Measurements from ENCODE around the gene ADAMTS14.
"Not testable (repeated sequence)": the region's sequence is repeated elsewhere in the genome, so short reads cannot be mapped to it uniquely, and the experiment has no call there.

Gene ADAMTS14

GRCh38 chr10:70660722-70661121 is 11.6 kb upstream of the ADAMTS14 start:
- CTCF ChIA-PET, result no interaction called here
- POLR2A ChIA-PET, result no interaction called here

GRCh38 chr10:70661623-70662361 is 10.5 kb upstream of the ADAMTS14 start:
- no peak for TF ChIP-seq CTCF (IDR thresholded peaks at IDR 0.05; ENCODE audit: control extremely low read depth, extremely low read depth, low read depth, missing control alignments)
- no peak for DNase-seq (ENCODE audit: extremely low spot score)
- ChIA-PET POLR2A (no interaction called here), CTCF (interaction anchor here (0.9 kb wide), 1 partner anchor 102 kb away, joined by 3 read pairs; no protein-coding TSS in a partner anchor)

More at GRCh38 chr10:70660722-70661121, 11.6 kb upstream of the ADAMTS14 start:
- no peak for TF ChIP-seq CTCF (IDR thresholded peaks at IDR 0.05; ENCODE audit: control extremely low read depth, extremely low read depth, low read depth, missing control alignments)
- no peak for DNase-seq (ENCODE audit: extremely low spot score)

- DNase-seq (ENCODE audit: extremely low spot score), result no peak
- POLR2A ChIA-PET, result no interaction called here
- TF ChIP-seq CTCF (IDR thresholded peaks at IDR 0.05; ENCODE audit: control extremely low read depth, extremely low read depth, low read depth, missing control alignments), result no peak
- CTCF ChIA-PET, result interaction anchor here (0.9 to 1.6 kb wide), 2 partner anchors 12 to 103 kb away, joined by 3 read pairs; no protein-coding TSS in a partner anchor
Observed at GRCh38 chr10:70662362-70663220, 9.7 kb upstream of the ADAMTS14 start.

GRCh38 chr10:70663458-70664409 is 8.6 kb upstream of the ADAMTS14 start:
- POLR2A ChIA-PET; DNase-seq (ENCODE audit: extremely low spot score): not testable (repeated sequence)
- CTCF ChIA-PET, result interaction anchor here (1.6 kb wide), 1 partner anchor 11 kb away, joined by 3 read pairs; no protein-coding TSS in a partner anchor

- TF ChIP-seq CTCF (IDR thresholded peaks at IDR 0.05; ENCODE audit: control extremely low read depth, extremely low read depth, low read depth, missing control alignments), result no peak
- DNase-seq (ENCODE audit: extremely low spot score), result no peak
- CTCF ChIA-PET, result interaction anchor here (1.1 to 2.2 kb wide), 2 partner anchors 13 to 20 kb away, joined by 3 to 6 read pairs; no protein-coding TSS in a partner anchor
- POLR2A ChIA-PET, result no interaction called here
Observed at GRCh38 chr10:70664702-70665195, 7.6 kb upstream of the ADAMTS14 start.

- no peak for TF ChIP-seq CTCF (IDR thresholded peaks at IDR 0.05; ENCODE audit: control extremely low read depth, extremely low read depth, low read depth, missing control alignments)
- DNase-seq (ENCODE audit: extremely low spot score), result no peak
- POLR2A ChIA-PET, result no interaction called here
- CTCF ChIA-PET, result no interaction called here
Observed at GRCh38 chr10:70666960-70667798, 5.1 kb upstream of the ADAMTS14 start.

- CTCF ChIA-PET; DNase-seq (ENCODE audit: extremely low spot score); POLR2A ChIA-PET: not testable (repeated sequence)
Observed at GRCh38 chr10:70667818-70668217, 4.5 kb upstream of the ADAMTS14 start.
